NCI-H2029 treated with DMSO at 0.1 percent for 48 hours (cell line): ENCODE results near the gene FRMD7.
"Not testable (repeated sequence)": the region's sequence is repeated elsewhere in the genome, so short reads cannot be mapped to it uniquely, and the experiment has no call there.

Experiments used
- DNase-seq: peaks from one replicate; lab custom pipeline; 2025; lab: John Stamatoyannopoulos, UW

FRMD7 gene

GRCh38 chrX:132127743-132128142, at the start of gene FRMD7:
Gene FRMD7 (minus strand): TSS chrX:132128020. CDS start chrX:132127844, 176 bp downstream.
- no peak for DNase-seq

GRCh38 chrX:132173647-132174046, 45.8 kb upstream of the FRMD7 start:
- no peak for DNase-seq

GRCh38 chrX:132171881-132172280, 44.1 kb upstream of the FRMD7 start:
- DNase-seq: no peak

- no peak for DNase-seq
Observed at GRCh38 chrX:132171478-132171877, 43.7 kb upstream of the FRMD7 start.

GRCh38 chrX:132169554-132169953, 41.7 kb upstream of the FRMD7 start:
- no peak for DNase-seq

GRCh38 chrX:132165651-132166050, 37.8 kb upstream of the FRMD7 start:
- DNase-seq: no peak

- no peak for DNase-seq
Observed at GRCh38 chrX:132165005-132165404, 37.2 kb upstream of the FRMD7 start.

- DNase-seq: not testable (repeated sequence)
Observed at GRCh38 chrX:132163094-132163493, 35.3 kb upstream of the FRMD7 start.

GRCh38 chrX:132153166-132153565, 25.3 kb upstream of the FRMD7 start:
- no peak for DNase-seq

- DNase-seq: no peak
Observed at GRCh38 chrX:132146456-132146855, 18.6 kb upstream of the FRMD7 start.

- DNase-seq: no peak
Observed at GRCh38 chrX:132144061-132144460, 16.2 kb upstream of the FRMD7 start.

GRCh38 chrX:132125906-132126305, 1.9 kb downstream of the FRMD7 start:
- no peak for DNase-seq

- no peak for DNase-seq
Observed at GRCh38 chrX:132120913-132121312, 6.9 kb downstream of the FRMD7 start.

GRCh38 chrX:132119821-132120515, 7.9 kb downstream of the FRMD7 start:
- no peak for DNase-seq

- no peak for DNase-seq
Observed at GRCh38 chrX:132119283-132119682, 8.5 kb downstream of the FRMD7 start.

- no peak for DNase-seq
Observed at GRCh38 chrX:132118358-132118757, 9.5 kb downstream of the FRMD7 start.

- no peak for DNase-seq
Observed at GRCh38 chrX:132115792-132116191, 12.0 kb downstream of the FRMD7 start.

GRCh38 chrX:132114607-132115006, 13.2 kb downstream of the FRMD7 start:
- DNase-seq: no peak

- DNase-seq: no peak
Observed at GRCh38 chrX:132107291-132107690, 20.5 kb downstream of the FRMD7 start.

GRCh38 chrX:132101799-132102198, 26.0 kb downstream of the FRMD7 start:
- no peak for DNase-seq

GRCh38 chrX:132101206-132101605, 26.6 kb downstream of the FRMD7 start:
- no peak for DNase-seq

- not testable (repeated sequence) for DNase-seq
Observed at GRCh38 chrX:132098704-132099103, 29.1 kb downstream of the FRMD7 start.

- no peak for DNase-seq
Observed at GRCh38 chrX:132094164-132094563, 33.7 kb downstream of the FRMD7 start.

- DNase-seq: no peak
Observed at GRCh38 chrX:132093239-132093860, 34.5 kb downstream of the FRMD7 start.
